ENCODE measurements around the gene GDF10. TPM values are rescaled to one million over a fixed set of nuclear protein-coding genes. Genes with fewer than 3 reads are reported as not detected.

The GDF10 gene
- total RNA-seq, 1 donor from 2014 or later = 0.49 TPM

GRCh38 chr10:47332946-47333345 lies 32.9 kb downstream of the GDF10 start:
- Mint-ChIP-seq H3K4me1 (no peaks in the 10 kb centered on the region), H3K27ac (no peak overlapping the region), H3K27me3 (peaks cover 10% of the 10 kb centered on the region), H3K4me3 (no peak overlapping the region), H3K36me3 (ENCODE audit: low read depth) (no peaks in the 10 kb centered on the region), H3K9me3 (peaks cover 7% of the 10 kb centered on the region)
- no peak for DNase-seq
- intact Hi-C loops (cut with micrococcal nuclease) = no loop called here

GRCh38 chr10:47333532-47333931 lies 33.5 kb downstream of the GDF10 start:
- H3K4me3 Mint-ChIP-seq = no peak overlapping the region
- H3K36me3 Mint-ChIP-seq (ENCODE audit: low read depth) = no peaks in the 10 kb centered on the region
- no peak overlapping the region for H3K27ac Mint-ChIP-seq
- peaks cover 10% of the 10 kb centered on the region for H3K27me3 Mint-ChIP-seq
- intact Hi-C loops (cut with micrococcal nuclease) = no loop called here
- no peak for DNase-seq
- H3K9me3 Mint-ChIP-seq = peaks cover 1% of the 10 kb centered on the region
- no peaks in the 10 kb centered on the region for H3K4me1 Mint-ChIP-seq

- Mint-ChIP-seq H3K4me3 (no peak overlapping the region), H3K27ac (no peak overlapping the region), H3K36me3 (ENCODE audit: low read depth) (no peaks in the 10 kb centered on the region), H3K27me3 (peaks cover 10% of the 10 kb centered on the region), H3K4me1 (no peaks in the 10 kb centered on the region), H3K9me3 (no peaks in the 10 kb centered on the region)
- no peak for DNase-seq
- intact Hi-C loops (cut with micrococcal nuclease) = no loop called here
These were observed 34.7 kb downstream of the GDF10 start for GRCh38 chr10:47334466-47335295.

GRCh38 chr10:47335906-47336305 lies 35.9 kb downstream of the GDF10 start:
- no peaks in the 10 kb centered on the region for H3K4me1 Mint-ChIP-seq

GRCh38 chr10:47336387-47337134 lies 36.6 kb downstream of the GDF10 start:
- Mint-ChIP-seq H3K4me1 (no peaks in the 10 kb centered on the region), H3K27ac (no peak overlapping the region), H3K9me3 (no peaks in the 10 kb centered on the region), H3K27me3 (peaks cover 13% of the 10 kb centered on the region), H3K36me3 (ENCODE audit: low read depth) (no peaks in the 10 kb centered on the region), H3K4me3 (no peak overlapping the region)
- no peak for DNase-seq
- intact Hi-C loops (cut with micrococcal nuclease) = no loop called here

More at GRCh38 chr10:47335906-47336305, 35.9 kb downstream of the GDF10 start:
- H3K27me3 Mint-ChIP-seq = peaks cover 13% of the 10 kb centered on the region
- intact Hi-C loops (cut with micrococcal nuclease) = no loop called here
- H3K4me3 Mint-ChIP-seq = no peak overlapping the region
- DNase-seq = no peak
- H3K9me3 Mint-ChIP-seq = no peaks in the 10 kb centered on the region
- no peak overlapping the region for H3K27ac Mint-ChIP-seq
- H3K36me3 Mint-ChIP-seq (ENCODE audit: low read depth) = no peaks in the 10 kb centered on the region

GRCh38 chr10:47337310-47337709 lies 37.3 kb downstream of the GDF10 start:
- DNase-seq = no peak
- peaks cover 13% of the 10 kb centered on the region for H3K27me3 Mint-ChIP-seq
- no peaks in the 10 kb centered on the region for H3K9me3 Mint-ChIP-seq
- no peak overlapping the region for H3K4me3 Mint-ChIP-seq
- H3K36me3 Mint-ChIP-seq (ENCODE audit: low read depth) = no peaks in the 10 kb centered on the region
- H3K27ac Mint-ChIP-seq = no peak overlapping the region
- H3K4me1 Mint-ChIP-seq = no peaks in the 10 kb centered on the region
- intact Hi-C loops (cut with micrococcal nuclease) = no loop called here

- Mint-ChIP-seq H3K27me3 (peaks cover 9% of the 10 kb centered on the region), H3K4me3 (no peak overlapping the region), H3K27ac (no peak overlapping the region), H3K36me3 (ENCODE audit: low read depth) (no peaks in the 10 kb centered on the region), H3K4me1 (no peaks in the 10 kb centered on the region), H3K9me3 (no peaks in the 10 kb centered on the region)
- intact Hi-C loops (cut with micrococcal nuclease) = no loop called here
- no peak for DNase-seq
These were observed 39.3 kb downstream of the GDF10 start for GRCh38 chr10:47339186-47339735.

GRCh38 chr10:47339759-47340607 lies 40.0 kb downstream of the GDF10 start:
- H3K4me3 Mint-ChIP-seq = no peak overlapping the region
- H3K36me3 Mint-ChIP-seq (ENCODE audit: low read depth) = no peaks in the 10 kb centered on the region
- peaks cover 9% of the 10 kb centered on the region for H3K27me3 Mint-ChIP-seq
- no peak for DNase-seq
- intact Hi-C loops (cut with micrococcal nuclease) = loop anchor here (1.0 kb wide), 2 partner anchors 293 to 316 kb away; no protein-coding TSS in a partner anchor
- no peak overlapping the region for H3K27ac Mint-ChIP-seq
- no peaks in the 10 kb centered on the region for H3K4me1 Mint-ChIP-seq
- H3K9me3 Mint-ChIP-seq = no peaks in the 10 kb centered on the region

GRCh38 chr10:47340608-47341170 lies 40.7 kb downstream of the GDF10 start:
- DNase-seq = peak; percentile 90
- H3K4me1 Mint-ChIP-seq = no peaks in the 10 kb centered on the region
- no peak overlapping the region for H3K4me3 Mint-ChIP-seq
- no peak overlapping the region for H3K27ac Mint-ChIP-seq
- intact Hi-C loops (cut with micrococcal nuclease) = loop anchor here (1.0 kb wide), 2 partner anchors 293 to 316 kb away; no protein-coding TSS in a partner anchor
- peaks cover 10% of the 10 kb centered on the region for H3K27me3 Mint-ChIP-seq
- no peaks in the 10 kb centered on the region for H3K36me3 Mint-ChIP-seq (ENCODE audit: low read depth)
- no peaks in the 10 kb centered on the region for H3K9me3 Mint-ChIP-seq

GRCh38 chr10:47344996-47345870 lies 45.2 kb downstream of the GDF10 start:
- Mint-ChIP-seq H3K27ac (no peak overlapping the region), H3K4me3 (no peak overlapping the region), H3K9me3 (no peaks in the 10 kb centered on the region), H3K36me3 (ENCODE audit: low read depth) (no peaks in the 10 kb centered on the region), H3K4me1 (no peaks in the 10 kb centered on the region), H3K27me3 (peaks cover 4% of the 10 kb centered on the region)
- DNase-seq = no peak
- intact Hi-C loops (cut with micrococcal nuclease) = no loop called here

- H3K9me3 Mint-ChIP-seq = no peaks in the 10 kb centered on the region
- intact Hi-C loops (cut with micrococcal nuclease) = no loop called here
- no peak overlapping the region for H3K27ac Mint-ChIP-seq
- DNase-seq = no peak
- H3K4me3 Mint-ChIP-seq = no peak overlapping the region
- H3K4me1 Mint-ChIP-seq = no peaks in the 10 kb centered on the region
- no peaks in the 10 kb centered on the region for H3K36me3 Mint-ChIP-seq (ENCODE audit: low read depth)
- H3K27me3 Mint-ChIP-seq = peaks cover 2% of the 10 kb centered on the region
These were observed 46.7 kb downstream of the GDF10 start for GRCh38 chr10:47346581-47347302.

GRCh38 chr10:47347303-47347675 lies 47.3 kb downstream of the GDF10 start:
- no peak for DNase-seq
- Mint-ChIP-seq H3K27me3 (peaks cover 2% of the 10 kb centered on the region), H3K36me3 (ENCODE audit: low read depth) (no peaks in the 10 kb centered on the region), H3K9me3 (no peaks in the 10 kb centered on the region), H3K4me3 (no peak overlapping the region), H3K4me1 (no peaks in the 10 kb centered on the region), H3K27ac (no peak overlapping the region)
- intact Hi-C loops (cut with micrococcal nuclease) = no loop called here

Data from activated CD4-positive, alpha-beta T cell treated with anti-CD3 and anti-CD28 coated beads, Interleukin-2, amount 10 ng/mL, durations not matched to agents 24 days and 14 days (primary cell).